Ishikawa (cell line): ENCODE data around the gene BUD31.

Experiments
- EP300 ChIP-seq: IDR thresholded peaks from 2 replicates; pipeline ENCODE4 v1.6.1; 2012; ENCODE audit warnings: borderline replicate concordance
- YY1 ChIP-seq: IDR thresholded peaks from 2 replicates; pipeline ENCODE4 v1.6.1; 2012; ENCODE audit warnings: low read depth

- TF ChIP-seq YY1, result no peak
- TF ChIP-seq EP300, result no peak
These were observed 20.9 kb upstream of the BUD31 start for GRCh38 chr7:99387912-99388311.
